GM19351 (cell line): ENCODE measurements around the gene PXK.
A peak's percentile ranks its signal among the peaks of the same experiment; 100 is the strongest.
"Not testable (repeated sequence)": the region's sequence is repeated elsewhere in the genome, so short reads cannot be mapped to it uniquely, and the experiment has no call there.

Experiments
- ATAC-seq: cut with Tn5 transposase; IDR thresholded peaks from one replicate; pipeline ENCODE4 v1.9.1; 2021; ENCODE audit warnings: mild to moderate bottlenecking, moderate library complexity; ENCODE audit not compliant: unreplicated experiment

PXK gene

DNA sequence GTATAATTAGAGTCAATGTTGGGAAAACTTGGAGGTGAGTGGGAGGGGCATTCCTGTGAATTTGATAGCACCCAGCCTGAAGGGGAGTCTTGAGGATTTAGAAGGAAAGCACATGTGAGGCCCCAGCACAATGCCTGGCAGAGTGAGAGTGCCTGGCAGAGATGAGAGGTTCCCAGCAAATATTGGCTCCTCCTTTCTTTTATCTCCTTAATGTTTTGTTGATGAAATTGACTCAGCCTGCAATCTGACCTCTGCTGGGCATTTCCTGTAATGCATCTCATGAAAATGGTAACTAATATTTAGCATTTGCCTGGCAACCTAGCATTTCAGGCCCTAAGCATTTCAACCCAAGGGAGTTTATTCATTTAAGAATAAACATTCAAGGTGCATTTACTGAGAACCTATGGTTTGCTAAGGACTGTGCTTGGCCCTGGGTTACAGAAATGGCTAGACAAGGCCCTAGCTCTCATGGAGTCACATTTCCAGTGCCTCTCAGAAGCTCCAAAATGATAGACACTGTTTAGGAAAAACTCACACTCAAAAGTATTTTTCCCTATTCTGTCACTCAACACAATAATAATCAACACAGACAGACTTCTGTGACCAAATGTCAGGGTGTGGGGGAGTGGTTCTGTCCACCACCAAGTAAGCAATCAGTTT is 82.0 kb downstream of the PXK start:
- no peak for ATAC-seq

DNA sequence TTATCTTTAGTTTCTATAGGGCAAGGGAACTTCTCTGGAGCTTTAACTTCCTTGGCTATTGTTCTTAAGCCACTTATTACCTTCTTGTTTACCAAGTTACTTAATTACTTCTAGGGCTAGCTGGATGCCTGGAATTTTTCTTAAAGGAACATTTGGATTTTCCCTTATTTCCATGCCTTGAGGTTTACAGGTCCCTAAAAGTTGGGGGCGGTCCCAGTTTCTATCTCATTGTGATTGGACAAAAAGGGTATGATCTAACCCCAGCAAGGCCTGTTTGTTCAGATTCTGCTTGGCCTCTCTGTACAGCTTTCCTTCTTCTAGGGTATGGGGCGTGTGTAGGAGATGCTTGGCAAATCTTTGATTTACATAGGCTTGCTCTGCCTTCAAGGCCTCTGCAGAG is 83.5 kb downstream of the PXK start:
- no peak for ATAC-seq

DNA sequence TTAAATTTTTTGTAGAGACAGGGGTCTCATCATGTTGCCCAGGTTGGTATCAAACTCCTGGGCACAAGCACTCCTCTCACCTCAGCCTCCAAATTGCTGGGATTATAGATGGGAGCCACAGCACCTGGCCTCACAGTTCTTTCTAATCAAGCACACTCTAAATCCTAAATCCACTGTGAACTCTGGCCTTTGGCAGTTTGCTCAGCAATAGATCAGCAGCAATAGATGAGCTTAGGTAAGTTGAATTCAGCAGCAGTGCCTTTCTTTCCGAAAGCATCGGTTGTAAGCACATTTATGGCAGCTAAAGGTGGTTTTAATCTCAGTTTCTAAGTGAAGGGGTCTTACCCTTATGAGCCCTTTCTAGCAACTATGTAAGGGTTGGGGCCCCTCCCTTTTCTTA is 84.4 kb downstream of the PXK start:
- no peak for ATAC-seq

DNA sequence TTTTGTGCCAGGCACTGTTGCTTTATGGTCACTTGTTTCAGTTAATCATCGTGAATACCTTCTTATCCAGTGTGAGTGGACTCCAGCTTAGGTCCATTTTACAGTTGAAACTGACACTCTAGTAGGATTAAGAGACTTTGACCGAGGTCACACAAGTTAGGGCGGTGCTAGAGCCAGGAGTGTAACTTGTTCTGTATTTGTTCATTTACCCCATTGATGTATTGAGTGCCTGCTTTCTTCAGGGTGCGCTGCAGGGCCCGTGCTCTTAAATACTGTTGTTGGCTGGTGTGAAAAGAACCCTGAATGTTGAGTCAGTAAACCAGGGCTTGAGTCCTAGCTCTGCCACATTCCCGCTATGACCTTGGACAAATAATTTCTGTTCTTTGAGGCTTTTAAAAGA is 85.5 kb downstream of the PXK start:
- ATAC-seq, result no peak

DNA sequence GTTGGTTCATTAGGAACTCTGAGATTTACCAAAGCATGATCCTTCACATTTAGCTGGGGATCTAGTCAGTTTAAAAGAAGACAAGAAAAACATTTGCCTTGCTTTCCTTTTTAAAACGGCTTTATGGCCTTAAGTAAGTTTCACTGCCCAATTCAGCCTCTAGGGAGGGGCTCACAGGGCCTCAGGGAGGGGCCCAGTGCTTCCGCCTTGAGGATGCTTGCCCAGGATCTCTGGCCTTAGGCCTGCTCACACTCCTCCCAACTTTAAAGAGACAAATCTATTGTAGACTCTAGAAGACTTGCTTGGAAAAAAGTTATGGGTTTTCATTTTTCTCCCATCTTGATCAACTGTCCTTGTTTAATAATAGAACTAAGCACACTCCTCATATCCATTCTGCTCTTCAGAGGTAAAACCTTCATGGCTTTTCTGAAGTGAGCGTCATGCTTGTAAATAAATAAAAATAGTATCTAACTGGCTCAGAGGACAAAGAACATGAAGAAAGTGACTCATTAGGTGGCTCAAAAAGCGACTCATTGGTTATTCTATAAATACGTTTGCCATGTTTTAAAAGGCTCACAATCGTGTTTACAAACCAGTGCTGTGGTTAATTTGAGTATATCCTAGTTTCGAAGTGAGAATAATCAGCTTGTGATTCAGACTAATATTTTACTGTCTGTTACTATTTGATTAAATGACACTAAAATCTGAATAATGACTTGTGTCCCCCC is 87.3 kb downstream of the PXK start:
- peak; percentile 75 for ATAC-seq

DNA sequence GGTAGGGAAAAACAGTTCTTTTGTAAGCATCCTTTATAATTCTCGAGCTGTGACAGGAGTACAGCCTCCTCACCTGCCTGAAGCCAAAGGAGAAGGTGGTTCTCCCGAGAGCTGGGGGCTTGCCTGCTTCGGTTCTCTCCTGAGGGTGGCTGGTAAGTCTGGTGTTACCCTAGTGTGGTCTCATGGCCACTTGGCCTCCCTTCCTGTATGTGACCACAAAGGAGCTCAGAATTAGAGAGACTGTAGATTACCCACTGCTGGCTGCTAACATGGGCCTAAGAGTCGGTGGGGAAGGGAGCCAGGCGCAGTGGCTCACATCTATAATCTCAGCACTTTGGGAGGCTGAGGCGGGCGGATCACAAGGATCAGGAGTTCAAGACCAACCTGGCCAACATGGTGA is 88.3 kb downstream of the PXK start:
- ATAC-seq, result no peak

DNA sequence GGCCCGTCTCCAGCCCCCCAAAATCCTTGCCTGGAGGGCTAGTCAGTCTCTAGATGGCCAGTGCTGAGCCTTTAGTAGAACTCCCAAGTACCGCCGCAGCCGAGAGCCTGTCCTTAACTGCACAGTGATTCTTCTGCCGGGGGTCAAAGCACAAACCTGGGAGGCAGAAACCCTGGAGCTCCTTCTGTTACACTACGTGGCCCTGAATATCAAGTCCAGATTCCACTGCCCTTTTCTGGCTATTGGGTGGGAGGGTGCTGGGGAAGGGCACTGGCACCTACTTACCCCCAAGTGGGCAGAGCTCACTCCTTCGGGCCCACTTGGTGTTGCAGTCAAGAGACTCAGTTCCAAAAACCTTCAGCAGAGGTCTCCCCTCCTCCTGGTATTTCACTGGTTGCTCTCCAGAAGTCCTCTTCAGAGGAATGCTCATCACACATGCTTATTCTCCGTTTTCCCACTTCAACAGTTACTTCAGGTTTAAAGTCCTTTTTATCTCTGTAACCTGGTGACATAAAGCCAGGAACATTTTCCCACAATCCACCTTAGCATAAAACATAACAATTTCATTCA is 90.1 kb downstream of the PXK start:
- no peak for ATAC-seq

DNA sequence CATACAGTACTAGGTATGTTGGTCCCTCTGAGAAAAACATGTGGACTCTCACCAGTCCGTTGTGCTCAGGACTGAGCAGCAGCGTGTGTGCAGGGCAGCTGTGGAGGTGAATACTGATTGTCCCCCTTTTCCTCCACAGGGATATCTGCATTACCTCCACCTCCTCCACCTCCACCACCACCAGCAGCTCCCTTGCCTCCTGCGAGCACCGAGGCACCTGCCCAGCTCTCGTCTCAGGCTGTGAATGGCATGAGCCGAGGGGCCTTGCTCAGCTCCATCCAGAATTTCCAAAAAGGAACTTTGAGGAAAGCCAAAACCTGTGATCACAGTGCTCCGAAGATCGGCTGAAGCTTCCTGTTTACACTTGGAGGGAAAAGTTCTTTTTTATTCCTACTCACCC is 91.9 kb downstream of the PXK start:
- ATAC-seq, result no peak

DNA sequence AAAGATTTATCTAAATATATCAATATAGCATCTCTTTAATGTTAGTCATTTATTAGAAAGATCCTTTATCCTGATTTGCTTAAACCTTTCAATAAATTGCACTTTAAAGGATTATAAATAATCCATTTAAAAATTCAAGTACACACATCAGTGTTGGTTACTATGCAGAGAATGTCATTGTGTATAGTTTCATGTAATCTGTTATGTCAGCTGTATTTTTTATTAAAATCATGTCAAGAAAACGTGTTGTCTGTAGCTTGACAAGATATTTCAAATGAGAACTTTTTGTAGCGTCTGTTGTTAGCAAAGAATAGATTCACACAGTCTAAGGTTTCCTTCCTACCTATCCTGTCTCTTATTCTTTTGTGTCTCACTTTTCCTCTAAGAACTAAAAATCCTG is 93.1 kb downstream of the PXK start:
- ATAC-seq, result no peak

DNA sequence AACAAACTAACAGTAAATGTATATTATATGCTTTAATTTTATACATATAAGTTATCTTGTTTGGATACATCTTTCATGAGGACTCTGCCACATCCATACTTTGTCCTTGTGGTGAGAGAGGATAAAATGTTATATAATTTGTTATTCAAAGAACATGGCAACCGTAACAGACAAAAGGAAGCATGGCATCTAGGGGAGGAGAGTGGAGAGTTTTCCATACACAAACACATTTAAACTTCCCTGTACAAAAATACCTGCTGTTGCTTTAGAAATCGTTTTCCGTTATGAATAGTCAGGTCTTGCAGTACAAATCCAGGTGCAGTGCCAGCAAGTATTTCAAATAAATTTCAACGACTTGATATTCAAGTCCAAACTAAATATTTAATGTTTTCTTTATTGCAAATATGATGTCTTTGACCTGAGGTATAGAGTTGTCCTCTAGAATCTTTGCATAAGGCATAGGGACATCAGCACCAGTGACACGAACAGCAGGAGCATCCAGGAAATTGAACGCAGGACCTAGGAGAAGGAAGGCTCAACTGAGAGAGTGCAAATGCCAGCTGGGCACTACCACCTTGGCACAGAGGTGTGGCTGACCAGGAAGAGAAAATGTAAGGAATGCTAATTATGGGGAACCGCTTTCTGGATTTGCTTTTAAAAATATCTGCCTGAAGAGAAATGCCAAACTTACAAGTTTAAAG is 95.1 kb downstream of the PXK start:
- no peak for ATAC-seq

DNA sequence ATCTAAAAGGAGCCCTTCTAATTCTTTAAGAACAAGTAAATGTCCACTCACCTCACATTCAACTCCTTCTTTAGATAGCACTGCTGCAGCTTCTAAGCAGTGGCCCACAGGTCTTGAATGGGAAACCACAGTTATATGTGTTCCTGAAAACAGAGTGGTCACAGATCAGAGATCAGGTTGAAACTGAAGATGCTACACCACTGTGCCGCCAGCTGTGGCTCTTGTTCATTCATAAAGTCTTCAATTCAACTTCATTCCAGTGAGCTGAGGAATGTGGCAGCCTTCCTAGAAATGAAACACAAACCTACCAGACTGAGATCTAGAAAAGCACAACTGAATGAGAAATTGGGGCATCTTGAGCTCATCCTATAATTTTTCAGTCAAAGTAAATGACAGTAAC is 97.0 kb downstream of the PXK start:
- ATAC-seq, result peak; percentile 44

DNA sequence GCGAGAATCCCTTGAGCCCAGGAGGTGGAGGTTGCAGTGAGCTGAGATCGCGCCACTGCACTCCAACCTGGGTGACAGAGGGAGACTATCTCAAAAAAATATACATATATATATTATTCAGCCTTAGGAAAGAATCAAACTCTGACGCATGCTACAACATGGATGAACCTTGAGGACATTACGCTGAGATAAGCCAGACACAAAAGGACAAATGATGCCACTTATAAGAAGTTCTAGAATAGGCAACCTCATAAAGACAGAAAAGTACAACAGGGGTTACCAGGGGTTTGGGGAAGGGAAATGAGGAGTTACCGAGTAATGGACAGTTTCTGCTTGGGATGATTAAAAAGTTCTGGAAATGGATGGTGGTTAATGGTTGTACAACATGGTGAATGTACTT is 100.2 kb downstream of the PXK start:
- no peak for ATAC-seq

DNA sequence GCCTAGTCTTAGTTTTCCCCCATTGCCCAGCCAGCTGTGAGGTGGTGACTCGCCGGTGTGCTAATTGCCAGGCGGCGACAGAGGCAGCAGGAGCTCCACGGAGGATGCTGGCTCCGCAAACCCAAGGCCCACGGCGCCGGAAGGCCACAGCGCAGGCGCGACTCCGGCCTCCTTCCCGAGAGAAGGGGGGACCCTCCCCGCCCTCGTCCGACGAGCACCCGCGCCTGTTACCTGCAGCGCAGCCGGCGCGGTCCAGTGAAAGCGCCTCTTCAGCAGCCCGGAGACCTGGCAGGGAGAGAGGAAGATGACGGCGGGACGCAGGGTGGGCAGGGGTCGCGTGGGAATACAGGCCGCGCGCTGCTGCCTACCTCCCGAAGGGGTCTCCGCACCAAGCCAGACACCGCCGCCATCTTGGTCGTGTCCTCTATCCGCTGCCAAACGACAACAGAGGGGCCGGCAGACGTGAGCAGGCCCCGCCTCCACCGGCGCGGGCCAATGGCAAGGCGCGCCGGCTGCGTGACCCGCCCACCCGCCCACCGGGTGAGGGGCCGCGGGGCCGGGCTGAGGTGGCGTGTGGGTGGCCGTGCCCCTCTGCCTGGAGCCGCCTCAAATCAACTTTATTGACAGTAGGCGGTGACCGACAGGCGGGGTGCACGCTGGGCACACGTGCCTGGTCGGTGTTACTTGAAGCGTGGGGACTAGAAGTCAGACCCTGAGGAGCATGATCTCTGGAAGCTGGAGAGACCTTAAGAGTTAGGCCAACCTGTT is 100.9 kb downstream of the PXK start, which contains the start of gene PDHB:
PDHB (minus strand) TSS at position 433 of the 768 bp plus-strand sequence; CDS start at position 410, 23 bp downstream.
- peak; percentile 91 for ATAC-seq

DNA sequence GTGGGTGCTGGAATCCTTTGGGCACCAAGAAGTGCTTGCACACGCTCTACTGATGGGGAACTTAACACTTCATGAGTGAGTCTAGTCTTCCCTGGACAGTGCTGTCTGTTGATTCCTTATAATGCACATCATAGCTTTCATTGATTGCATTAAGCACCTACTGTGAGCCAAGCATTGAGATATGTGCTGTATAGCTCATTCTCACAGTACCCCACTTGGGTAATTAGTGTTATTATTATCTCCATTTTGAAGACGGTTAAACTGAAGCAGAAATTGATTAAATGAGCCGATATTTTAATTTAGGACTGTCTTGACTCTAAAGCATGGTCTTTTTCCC is 101.4 kb downstream of the PXK start:
- no peak for ATAC-seq

DNA sequence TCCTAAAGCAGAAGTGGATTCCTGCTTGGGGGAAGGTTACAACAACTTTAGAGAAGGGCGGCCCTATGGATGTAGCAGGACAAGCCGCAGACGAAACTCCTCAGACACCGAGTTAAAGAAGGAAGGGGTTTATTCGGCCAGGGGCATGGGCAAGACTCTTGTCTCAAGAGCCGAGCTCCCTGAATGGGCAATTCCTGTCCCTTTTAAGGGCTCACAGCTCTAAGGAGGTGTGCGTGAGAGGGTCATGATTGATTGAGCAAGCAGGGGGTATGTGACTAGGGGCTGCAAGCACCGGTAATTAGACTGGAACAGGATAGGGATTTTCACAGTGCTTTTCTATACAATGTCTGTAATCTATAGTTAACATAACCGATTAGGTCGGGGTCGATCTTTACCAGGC is 101.8 kb downstream of the PXK start:
- ATAC-seq, result no peak

DNA sequence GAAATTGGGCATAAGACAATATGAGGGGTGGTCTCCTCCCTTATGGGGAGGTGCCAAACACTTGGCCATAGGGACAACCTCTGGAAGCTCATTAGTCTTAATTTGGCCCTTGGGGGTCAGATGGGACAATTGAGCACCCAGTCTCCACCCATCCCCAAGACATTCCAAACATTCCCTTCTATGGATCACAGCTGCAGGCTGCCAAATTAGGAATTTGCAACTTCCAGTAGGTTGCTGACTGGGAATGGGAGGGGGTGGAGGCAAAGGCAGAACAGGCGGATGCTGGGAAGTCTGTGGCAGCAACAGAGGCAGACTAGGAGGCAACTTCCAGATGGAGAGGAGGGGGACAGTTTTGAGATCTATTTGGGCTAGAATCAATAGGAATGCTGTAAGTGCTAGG is 102.3 kb downstream of the PXK start:
- ATAC-seq, result no peak

DNA sequence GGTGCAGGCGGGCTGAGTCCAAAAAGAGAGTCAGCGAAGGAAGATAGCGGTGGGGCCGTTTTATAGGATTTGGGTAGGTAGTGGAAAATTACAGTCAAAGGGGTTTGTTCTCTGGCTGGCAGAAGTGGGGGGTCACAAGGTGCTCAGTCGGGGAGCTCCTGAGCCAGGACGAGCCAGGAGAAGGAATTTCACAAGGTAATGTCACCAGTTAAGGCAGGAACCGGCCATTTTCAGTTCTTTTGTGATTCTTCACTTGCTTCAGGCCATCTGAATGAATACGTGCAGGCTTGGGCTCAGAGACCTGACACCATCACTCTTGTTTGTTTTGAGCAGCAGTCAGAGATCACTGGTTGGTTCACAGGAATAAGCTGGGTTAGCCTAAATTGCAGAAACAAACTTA is 104.6 kb downstream of the PXK start:
- ATAC-seq, result not testable (repeated sequence)

DNA sequence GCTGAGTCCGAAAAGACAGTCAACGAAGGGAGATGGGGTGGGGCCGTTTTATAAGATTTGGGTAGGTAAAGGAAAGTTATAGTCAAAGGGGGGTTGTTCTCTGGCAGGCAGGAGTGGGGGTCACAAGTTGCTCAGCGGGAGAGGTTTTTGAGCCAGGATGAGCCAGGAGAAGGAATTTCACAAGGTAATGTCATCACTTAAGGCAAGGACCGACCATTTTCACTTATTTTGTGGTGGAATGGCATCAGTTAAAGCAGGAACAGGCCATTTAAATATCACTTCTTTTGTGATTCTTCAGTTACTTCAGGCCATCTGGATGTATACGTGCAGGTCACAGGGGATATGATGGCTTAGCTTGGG is 108.3 kb downstream of the PXK start:
- ATAC-seq, result not testable (repeated sequence)

DNA sequence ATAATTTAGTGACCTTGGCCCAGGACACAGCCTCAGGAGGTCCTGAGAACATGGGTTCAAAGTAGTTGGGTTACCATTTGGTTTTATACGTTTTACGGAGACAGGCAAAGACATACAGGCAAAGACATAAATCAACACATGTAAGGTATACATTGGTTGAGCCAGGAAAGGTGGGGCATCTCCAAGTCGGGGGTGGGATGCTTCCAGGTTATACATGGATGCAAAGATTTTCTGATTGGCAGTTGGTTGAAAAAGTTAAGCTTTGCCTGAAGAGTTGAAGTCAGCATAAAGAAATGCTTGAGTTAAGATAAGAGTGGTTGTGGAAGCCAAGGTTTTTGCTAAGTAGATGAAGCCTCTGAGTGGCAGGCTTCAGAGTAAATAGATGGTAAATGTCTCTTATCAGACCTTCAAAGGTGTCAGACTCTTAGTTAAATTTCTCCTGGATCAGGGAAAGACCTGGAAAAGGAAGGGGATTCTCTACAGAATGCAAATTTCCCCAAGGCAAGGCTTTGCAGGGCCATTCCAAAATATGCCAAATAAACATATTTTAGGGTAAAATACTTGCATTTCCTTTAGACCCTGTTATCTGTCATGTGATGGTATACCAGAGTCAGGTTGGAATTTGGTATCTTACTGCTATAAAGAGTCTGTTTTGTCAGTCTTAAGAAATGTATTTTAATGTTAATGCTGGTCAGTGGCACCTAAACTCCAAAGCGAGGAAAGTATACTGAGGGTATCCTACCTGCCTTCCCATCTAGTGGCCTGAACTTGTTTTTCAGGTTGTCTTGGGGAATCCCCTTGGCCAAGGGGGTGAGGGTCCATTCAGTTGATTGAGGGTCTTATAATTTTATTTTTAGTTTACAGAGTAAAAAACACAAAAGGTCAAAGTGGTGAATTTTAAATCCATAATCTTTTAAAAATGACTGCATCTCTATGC is 109.1 kb downstream of the PXK start:
- no peak for ATAC-seq

DNA sequence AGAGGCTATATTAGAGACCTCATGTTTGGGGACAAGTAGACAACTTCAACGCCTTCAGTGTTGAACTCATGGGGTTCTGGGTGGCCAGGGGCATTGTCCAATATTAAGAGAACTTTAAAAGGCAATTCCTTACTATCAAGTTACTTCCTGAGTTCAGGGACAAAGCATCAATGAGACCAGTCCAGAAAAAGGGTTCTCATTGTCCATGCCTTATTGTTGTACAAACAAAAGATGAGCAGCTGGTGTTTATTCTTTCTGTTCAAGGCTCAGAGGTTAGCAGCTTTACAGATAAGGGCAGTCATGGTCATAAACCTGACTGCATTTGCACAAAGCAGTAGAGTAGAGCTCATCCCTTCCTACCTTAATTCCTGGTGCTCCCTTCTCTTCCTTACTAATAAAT is 119.5 kb downstream of the PXK start:
- no peak for ATAC-seq
